SU-DHL-6 (cell line): ENCODE data around the gene CRYBG2.
"Not testable (repeated sequence)": the region's sequence is repeated elsewhere in the genome, so short reads cannot be mapped to it uniquely, and the experiment has no call there.

Source experiments
- H2AFZ ChIP-seq: fragments of 200-600 bp; sonication (generic); 2 replicates; pipeline ENCODE4 v1.6.1; 2014; ENCODE audit warnings: low read depth, mild to moderate bottlenecking, moderate library complexity, mixed read lengths, antibody characterized with exemption, low read length; ENCODE audit not compliant: severe bottlenecking
- H3F3A ChIP-seq: fragments of 200-600 bp; shearing (Covaris generic); 2 replicates; pipeline ENCODE4 v1.6.0; 2016; ENCODE audit warnings: antibody characterized with exemption, mild to moderate bottlenecking; ENCODE audit not compliant: insufficient read depth
- H3K27ac ChIP-seq: fragments of 200-600 bp; sonication (generic); 2 replicates; pipeline ENCODE4 v1.5.1; 2016; ENCODE audit warnings: low read depth, mild to moderate bottlenecking, low read length, moderate library complexity, mixed read lengths
- H3K27me3 ChIP-seq: fragments of 200-600 bp; sonication (generic), shearing (Covaris generic); 2 replicates; pipeline ENCODE4 v1.6.0; 2014; ENCODE audit warnings: mild to moderate bottlenecking, low read length
- H3K36me3 ChIP-seq: fragments of 200-600 bp; sonication (generic); 2 replicates; pipeline ENCODE4 v1.6.1; 2014; ENCODE audit warnings: mild to moderate bottlenecking, low read length, mixed read lengths
- H3K4me2 ChIP-seq: fragments of 300-600, 200-600 bp; shearing (Covaris generic), sonication (generic); 2 replicates; pipeline ENCODE4 v1.6.0; 2014; ENCODE audit warnings: low read length, low read depth, mild to moderate bottlenecking; ENCODE audit not compliant: poor library complexity, severe bottlenecking
- H3K4me3 ChIP-seq: fragments of 200-600 bp; sonication (generic); 2 replicates; pipeline ENCODE4 v1.5.1; 2014; ENCODE audit warnings: antibody characterized with exemption, low read length, mild to moderate bottlenecking, mixed read lengths; ENCODE audit not compliant: insufficient read depth, poor library complexity, severe bottlenecking
- H3K79me2 ChIP-seq: fragments of 200-600 bp; sonication (generic); 2 replicates; pipeline ENCODE4 v1.6.1; 2014; ENCODE audit warnings: mild to moderate bottlenecking, low read length, moderate library complexity; ENCODE audit not compliant: insufficient read depth
- H3K9ac ChIP-seq: fragments of 200-600 bp; sonication (generic); 2 replicates; pipeline ENCODE4 v1.7.0; 2014; ENCODE audit warnings: mild to moderate bottlenecking, low read length
- H3K9me2 ChIP-seq: fragments of 200-600 bp; sonication (generic); replicated peaks from 2 replicates; pipeline ENCODE4 v1.6.1; 2014; ENCODE audit warnings: low read length; ENCODE audit not compliant: insufficient read depth
- H3K9me3 ChIP-seq: fragments of 200-600 bp; sonication (generic); 2 replicates; pipeline ENCODE4 v1.6.1; 2014; ENCODE audit warnings: low read length, mixed read lengths; ENCODE audit not compliant: insufficient read depth
- H4K20me1 ChIP-seq: fragments of 200-600 bp; sonication (generic); 2 replicates; pipeline ENCODE4 v1.6.1; 2014; ENCODE audit warnings: low read depth, mild to moderate bottlenecking, antibody characterized with exemption, low read length, moderate library complexity, mixed read lengths
- CTCF ChIP-seq: fragments of 200-600 bp; sonication (generic); IDR thresholded peaks from one replicate; pipeline ENCODE4 v1.5.1; 2017; ENCODE audit warnings: antibody characterized with exemption, mild to moderate bottlenecking, low read length, moderate library complexity; ENCODE audit not compliant: insufficient read depth, poor library complexity, severe bottlenecking
- EZH2phosphoT487 ChIP-seq: fragments of 200-600 bp; sonication (generic), shearing (Covaris generic); conservative IDR thresholded peaks from 2 replicates; pipeline ENCODE4 v1.6.1; 2018; ENCODE audit warnings: mild to moderate bottlenecking, antibody characterized with exemption, low read length, moderate library complexity, mixed read lengths

Gene CRYBG2

GRCh38 chr1:26389604-26390247 is 35.8 kb upstream of the CRYBG2 start:
- H2AFZ ChIP-seq, result no peak overlapping the region
- no peak overlapping the region for H3K27ac ChIP-seq
- no peak for TF ChIP-seq EZH2phosphoT487
- no peak for TF ChIP-seq CTCF
- H3K4me3 ChIP-seq, result no peak overlapping the region
- H3K79me2 ChIP-seq, result no peaks in the 10 kb centered on the region
- H3K36me3 ChIP-seq, result no peaks in the 10 kb centered on the region
- H4K20me1 ChIP-seq, result no peaks in the 10 kb centered on the region
- H3K9me2 ChIP-seq, result no peaks in the 10 kb centered on the region
- no peaks in the 10 kb centered on the region for H3K9me3 ChIP-seq
- no peaks in the 10 kb centered on the region for H3F3A ChIP-seq
- H3K9ac ChIP-seq, result no peak overlapping the region
- no peaks in the 10 kb centered on the region for H3K27me3 ChIP-seq
- no peak overlapping the region for H3K4me2 ChIP-seq

DNA sequence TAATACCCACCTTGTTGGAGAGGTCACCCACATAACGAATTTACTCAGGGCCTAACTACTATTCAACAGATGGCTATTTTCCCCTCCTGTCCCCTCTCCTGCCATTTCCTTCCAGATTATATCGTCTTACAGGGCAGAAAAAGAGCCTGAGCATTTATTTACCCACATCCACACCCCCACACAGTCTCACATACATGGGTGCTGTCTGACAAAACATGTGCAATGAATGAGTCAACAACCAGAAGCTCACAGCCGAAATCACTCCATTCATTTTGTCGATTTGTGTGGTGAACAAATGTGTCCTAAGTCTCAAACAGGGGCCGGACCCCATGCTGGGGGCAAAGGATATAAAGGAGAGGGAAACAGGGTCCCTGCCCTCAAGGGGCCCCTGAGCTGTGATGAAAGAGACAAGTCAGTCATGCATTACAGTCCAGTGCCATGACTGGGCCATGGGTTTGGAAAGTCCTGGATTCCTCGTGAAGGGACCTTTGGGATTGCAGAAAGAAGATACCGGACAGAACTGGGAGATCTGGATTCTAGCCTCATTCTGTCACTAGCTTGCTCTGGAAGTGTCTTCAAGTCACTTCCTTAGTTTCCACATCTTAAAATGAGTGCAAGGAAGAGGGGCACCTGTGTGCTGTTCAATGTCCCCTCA is 35.0 kb upstream of the CRYBG2 start:
- H2AFZ ChIP-seq, result no peak overlapping the region
- no peak overlapping the region for H3K27ac ChIP-seq
- H3K79me2 ChIP-seq, result no peaks in the 10 kb centered on the region
- no peak overlapping the region for H3K9ac ChIP-seq
- H3F3A ChIP-seq, result no peaks in the 10 kb centered on the region
- H3K9me3 ChIP-seq, result no peaks in the 10 kb centered on the region
- no peaks in the 10 kb centered on the region for H3K27me3 ChIP-seq
- no peaks in the 10 kb centered on the region for H3K9me2 ChIP-seq
- H3K4me3 ChIP-seq, result no peak overlapping the region
- H3K4me2 ChIP-seq, result no peak overlapping the region
- H4K20me1 ChIP-seq, result no peaks in the 10 kb centered on the region
- no peaks in the 10 kb centered on the region for H3K36me3 ChIP-seq
- no peak for TF ChIP-seq CTCF
- no peak for TF ChIP-seq EZH2phosphoT487

DNA sequence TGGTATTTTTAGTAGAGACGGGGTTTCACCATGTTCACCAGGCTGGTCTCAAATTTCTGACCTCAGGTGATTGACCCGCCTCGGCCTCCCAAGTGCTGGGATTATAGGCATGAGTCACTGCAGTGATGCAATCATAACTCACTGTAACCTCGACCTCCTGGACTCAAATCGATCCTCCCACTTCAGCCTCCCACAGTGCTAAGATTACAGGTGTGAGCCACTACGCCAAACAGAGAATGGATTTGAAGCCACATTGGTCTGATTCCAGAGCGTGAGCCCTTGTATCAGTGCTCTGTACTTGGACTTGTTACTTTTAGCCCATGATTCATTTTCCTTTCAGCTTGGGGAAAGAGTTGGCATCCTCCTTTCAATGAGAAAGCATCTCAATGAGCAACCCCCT is 33.5 kb upstream of the CRYBG2 start:
- Histone ChIP-seq H3K9me2 (no peaks in the 10 kb centered on the region), H3K9ac (no peak overlapping the region), H3K36me3 (no peaks in the 10 kb centered on the region), H3F3A (no peaks in the 10 kb centered on the region), H4K20me1 (no peaks in the 10 kb centered on the region), H3K79me2 (no peaks in the 10 kb centered on the region), H3K27ac (no peak overlapping the region), H3K9me3 (no peaks in the 10 kb centered on the region), H3K4me3 (no peak overlapping the region), H2AFZ (no peak overlapping the region), H3K27me3 (no peaks in the 10 kb centered on the region), H3K4me2 (no peak overlapping the region)
- TF ChIP-seq EZH2phosphoT487, result no peak
- no peak for TF ChIP-seq CTCF

GRCh38 chr1:26385063-26385462 is 31.1 kb upstream of the CRYBG2 start:
- H3K4me3 ChIP-seq, H3K36me3 ChIP-seq, H3F3A ChIP-seq, H3K9me3 ChIP-seq, H3K79me2 ChIP-seq, H4K20me1 ChIP-seq, H3K27me3 ChIP-seq, H3K4me2 ChIP-seq, H3K9me2 ChIP-seq, H2AFZ ChIP-seq, H3K27ac ChIP-seq, H3K9ac ChIP-seq: not testable (repeated sequence)
